Panc1 (cell line): ENCODE data around the gene ZNF654. TPM values are rescaled to one million over a fixed set of nuclear protein-coding genes. Genes with fewer than 3 reads are reported as not detected.
"Not testable (repeated sequence)": the region's sequence is repeated elsewhere in the genome, so short reads cannot be mapped to it uniquely, and the experiment has no call there.

Source experiments
- ATAC-seq: fragments of 200-7000 bp; cut with Tn5 transposase; 2 replicates; pipeline ENCODE4 v1.9.1; 2020; ENCODE audit warnings: mild to moderate bottlenecking, moderate library complexity
- BruUV-seq: library from RNA; stranded (reverse); fragments of 400-500 nt; replicated peaks from 2 replicates; lab custom pipeline; 2021; lab: Mats Ljungman, UMichigan
- CTCF ChIA-PET: fragments of 300-600 bp; sonication (Branson Sonifier 250); formaldehyde crosslinking; loops from one replicate; lab custom pipeline; 2022; ENCODE audit warnings: antibody characterized with exemption; lab: Charles Lee
- POLR2A ChIA-PET: fragments of 300-600 bp; sonication (Branson Sonifier 250); formaldehyde crosslinking; loops from one replicate; lab custom pipeline; 2022; ENCODE audit warnings: antibody characterized with exemption; lab: Charles Lee
- DNase-seq: peaks from one replicate; pipeline ENCODE4 v3.0.0-alpha.2; 2010; ENCODE audit warnings: low read depth, low spot score
- H3K27ac ChIP-seq: 2 replicates; pipeline ENCODE4 v1.5.1; 2011; ENCODE audit warnings: mild to moderate bottlenecking, low read length, inconsistent platforms
- H3K27me3 ChIP-seq: fragments of 200-500 bp; sonication (Bioruptor generic); 2 replicates; pipeline ENCODE4 v1.6.0; 2014; ENCODE audit warnings: low read length, inconsistent platforms; ENCODE audit not compliant: control insufficient read depth, insufficient read depth
- H3K36me3 ChIP-seq: fragments of 200-500 bp; sonication (Bioruptor generic); 2 replicates; pipeline ENCODE4 v1.5.1; 2014; ENCODE audit warnings: inconsistent platforms, mild to moderate bottlenecking, low read length, moderate library complexity; ENCODE audit not compliant: control insufficient read depth, insufficient read depth
- H3K4me1 ChIP-seq: 2 replicates; pipeline ENCODE4 v1.5.1; 2011; ENCODE audit warnings: inconsistent platforms, mild to moderate bottlenecking, low read length, moderate library complexity; ENCODE audit not compliant: control insufficient read depth, insufficient read depth
- H3K4me3 ChIP-seq, 2 experiments: 2 replicates each; pipeline ENCODE4 v1.5.1; 2011 to 2012; ENCODE audit warnings: low read depth in 2 of 2, low read length in 2 of 2, mild to moderate bottlenecking in 2 of 2, inconsistent platforms in 1 of 2, moderate library complexity in 1 of 2
- H3K9me3 ChIP-seq: fragments of 200-500 bp; sonication (Bioruptor generic); 2 replicates; pipeline ENCODE4 v1.5.1; 2014; ENCODE audit warnings: low read depth, mild to moderate bottlenecking, inconsistent platforms, low read length, moderate library complexity; ENCODE audit not compliant: control insufficient read depth, insufficient read depth
- CTCF ChIP-seq: fragments of 450-650 bp; IDR thresholded peaks from 2 replicates; pipeline ENCODE4 v1.5.1; 2017; ENCODE audit warnings: mild to moderate bottlenecking
- POLR2AphosphoS5 ChIP-seq: IDR thresholded peaks from 2 replicates; pipeline ENCODE4 v1.6.1; 2012; ENCODE audit warnings: mild to moderate bottlenecking, low read depth, low read length, moderate library complexity
- REST ChIP-seq, 2 experiments: IDR thresholded peaks; 2 replicates each; pipeline ENCODE4 v1.6.1; 2011 to 2012; ENCODE audit warnings: low read depth in 2 of 2, control low read depth in 1 of 2, low read length in 1 of 2, mild to moderate bottlenecking in 1 of 2, moderate library complexity in 1 of 2; ENCODE audit not compliant: insufficient read depth in 1 of 2
- SIN3A ChIP-seq: IDR thresholded peaks from 2 replicates; pipeline ENCODE4 v1.6.1; 2012; ENCODE audit warnings: low read depth, mild to moderate bottlenecking, low read length, moderate library complexity, borderline replicate concordance; ENCODE audit not compliant: insufficient read depth
- TCF7L2 ChIP-seq: IDR thresholded peaks from 2 replicates; pipeline ENCODE4 v1.6.1; 2011; ENCODE audit warnings: mild to moderate bottlenecking, low read depth, low read length, inconsistent platforms
- in situ Hi-C: cut with HindIII; loops from 2 replicates; pipeline ENCODE4 v1.10.0; 2016; ENCODE audit warnings: low sequenced_read_pairs, low pct_unique_long_range_greater_than_20kb
- intact Hi-C: fragments of 100-400 bp; cut with micrococcal nuclease; formaldehyde crosslinking; loops from one replicate; pipeline ENCODE4 v1.10.0; 2022; ENCODE audit not compliant: unreplicated experiment
- total RNA-seq: library from RNA; stranded (reverse); gene quantifications from one replicate; pipeline ENCODE4 v1.2.1, GENCODE V29; 2021; ENCODE audit not compliant: unreplicated experiment

Gene ZNF654
- total RNA-seq, 1 experiment from 2014 or later, result 10.0 TPM

- CTCF ChIA-PET, result no interaction called here
- DNase-seq, result no peak
- BruUV-seq, result no TSS peak
- POLR2A ChIA-PET, result no interaction called here
- Histone ChIP-seq H3K4me3 (no peak overlapping the region), H3K27ac (no peak overlapping the region), H3K27me3 (no peaks in the 10 kb centered on the region), H3K36me3 (no peaks in the 10 kb centered on the region; the same call in 1 of the 2 replicates), H3K4me1 (no peaks in the 10 kb centered on the region), H3K9me3 (no peaks in the 10 kb centered on the region)
- no peak for ATAC-seq
- TF ChIP-seq REST (IDR thresholded peaks at IDR 0.05; ENCODE audit: insufficient read depth in 1 of 2, low read depth in 2 of 2, low read length in 1 of 2) (no peak), TCF7L2 (no peak), SIN3A (no peak)
- intact Hi-C loops (no loop called here), in situ Hi-C loops (no loop called here)
Observed at GRCh38 chr3:88117683-88118082, 58.6 kb downstream of the ZNF654 start.

GRCh38 chr3:88118603-88119002, 59.5 kb downstream of the ZNF654 start:
- H3K4me1 ChIP-seq, H3K27me3 ChIP-seq, H3K36me3 ChIP-seq, ATAC-seq, H3K27ac ChIP-seq, intact Hi-C loops, DNase-seq, H3K4me3 ChIP-seq, H3K9me3 ChIP-seq, BruUV-seq, CTCF ChIA-PET, POLR2A ChIA-PET, in situ Hi-C loops: not testable (repeated sequence)

GRCh38 chr3:88123526-88123925, 64.5 kb downstream of the ZNF654 start:
- Histone ChIP-seq H3K4me1 (no peaks in the 10 kb centered on the region), H3K27ac (no peak overlapping the region), H3K4me3 (no peak overlapping the region), H3K9me3 (no peaks in the 10 kb centered on the region), H3K27me3 (no peaks in the 10 kb centered on the region), H3K36me3 (no peaks in the 10 kb centered on the region; the same call in 1 of the 2 replicates)
- no peak for DNase-seq
- in situ Hi-C loops (no loop called here), intact Hi-C loops (no loop called here)
- ChIA-PET CTCF (interaction anchor here (0.6 kb wide), 1 partner anchor 556 kb away, joined by 3 read pairs; no protein-coding TSS in a partner anchor), POLR2A (no interaction called here)
- ATAC-seq, result no peak
- BruUV-seq, result no TSS peak
- TF ChIP-seq CTCF (no peak), REST (IDR thresholded peaks at IDR 0.05; ENCODE audit: insufficient read depth in 1 of 2, low read depth in 2 of 2, low read length in 1 of 2) (no peak), SIN3A (no peak), POLR2AphosphoS5 (no peak), TCF7L2 (no peak)
